A549 (cell line): ENCODE data around the gene GPS2. TPM values are rescaled to one million over a fixed set of nuclear protein-coding genes. Genes with fewer than 3 reads are reported as not detected.

ENCODE experiments used
- ATAC-seq, 2 experiments: fragments of 200-7000 bp in 1 of 2; fragments of >200 bp in 1 of 2; cut with Nextera tagmentation in 1 of 2; cut with Tn5 transposase in 1 of 2; 3 replicates each; pipeline versions ENCODE4 v1.8.0 to v1.9.1; 2018 to 2020; ENCODE audit warnings: mild to moderate bottlenecking in 1 of 2, moderate library complexity in 1 of 2
- CTCF ChIA-PET: fragments of 300-600 bp; sonication (Branson Sonifier 250); formaldehyde crosslinking; extraction: SDS; loops from one replicate; lab custom pipeline; 2021; ENCODE audit warnings: antibody characterized with exemption, inconsistent platforms; lab: Yijun Ruan, JAX
- POLR2A ChIA-PET: fragments of 350-600 bp; formaldehyde crosslinking; extraction: SDS; loops from one replicate; lab custom pipeline; 2021; ENCODE audit warnings: antibody characterized with exemption, inconsistent platforms; lab: Yijun Ruan, JAX
- DNase-seq, 2 experiments: peaks; one replicate each; pipeline versions ENCODE4 v3.0.0 to v3.0.0-alpha.2; 2011 to 2016; ENCODE audit warnings: low read depth in 1 of 2, low spot score in 1 of 2
- FAIRE-seq: peaks from 2 replicates; lab custom pipeline; 2011; peaks lifted over from hg19 to GRCh38; lab: Jason Lieb, UNC
- H3K27ac ChIP-seq, 2 experiments: fragments of >200 bp; sonication (Bioruptor Twin); formaldehyde crosslinking; 3 replicates each; pipeline ENCODE4 v1.5.1; 2016 to 2017
- H3K4me1 ChIP-seq: fragments of >200 bp; sonication (Bioruptor Twin); formaldehyde crosslinking; 3 replicates; pipeline ENCODE4 v1.6.1; 2016
- H3K4me2 ChIP-seq: fragments of >200 bp; sonication (Bioruptor Twin); formaldehyde crosslinking; 3 replicates; pipeline ENCODE4 v1.6.1; 2016
- H3K4me3 ChIP-seq: fragments of >200 bp; sonication (Bioruptor Twin); formaldehyde crosslinking; 3 replicates; pipeline ENCODE4 v1.5.1; 2016
- H3K9me3 ChIP-seq: fragments of >200 bp; sonication (Bioruptor Twin); formaldehyde crosslinking; 3 replicates; pipeline ENCODE4 v1.6.1; 2016
- CHD4 ChIP-seq: fragments of 200-600 bp; sonication (generic); IDR thresholded peaks from 2 replicates; pipeline ENCODE4 v1.6.1; 2016; ENCODE audit warnings: antibody characterized with exemption, mild to moderate bottlenecking, borderline replicate concordance
- EHF ChIP-seq: fragments of 250-450 bp; sonication (Bioruptor Pico); IDR thresholded peaks from 2 replicates; pipeline ENCODE4 v1.5.0; 2020; ENCODE audit warnings: mild to moderate bottlenecking
- ESRRA ChIP-seq: fragments of 150-350 bp; IDR thresholded peaks from 2 replicates; pipeline ENCODE4 v1.6.1; 2014; ENCODE audit warnings: mild to moderate bottlenecking, low read length, borderline replicate concordance
- GATA3 ChIP-seq: IDR thresholded peaks from 2 replicates; pipeline ENCODE4 v1.6.1; 2012; ENCODE audit warnings: borderline replicate concordance
- KDM5A ChIP-seq: fragments of 200-600 bp; sonication (generic); IDR thresholded peaks from 2 replicates; pipeline ENCODE4 v1.6.1; 2016; ENCODE audit warnings: antibody characterized with exemption, mild to moderate bottlenecking
- MYC ChIP-seq: IDR thresholded peaks from 2 replicates; pipeline ENCODE4 v1.6.1; 2012; ENCODE audit warnings: mild to moderate bottlenecking, inconsistent platforms, low read length, improper control_type of control experiment, borderline replicate concordance
- NFE2L2 ChIP-seq: fragments of 150-350 bp; conservative IDR thresholded peaks from 2 replicates; pipeline ENCODE4 v1.6.1; 2014; ENCODE audit warnings: low read length
- NPAS2 ChIP-seq: fragments of 250-450 bp; sonication (Bioruptor Pico); IDR thresholded peaks from 2 replicates; pipeline ENCODE4 v1.8.0; 2022; ENCODE audit warnings: mild to moderate bottlenecking, moderate library complexity, borderline replicate concordance
- POLR2A ChIP-seq: IDR thresholded peaks from 2 replicates; pipeline ENCODE4 v1.6.1; 2012; ENCODE audit warnings: mild to moderate bottlenecking, low read length
- RAD21 ChIP-seq, 2 experiments: fragments of >200 bp in 1 of 2; sonication (Bioruptor Twin) in 1 of 2; formaldehyde crosslinking in 1 of 2; IDR thresholded peaks in 1 of 2; conservative IDR thresholded peaks in 1 of 2; 2 replicates in 1 of 2; 3 replicates in 1 of 2; pipeline ENCODE4 v1.6.1; 2012 to 2018; ENCODE audit warnings: inconsistent platforms in 1 of 2
- RFX5 ChIP-seq: fragments of 450-650 bp; IDR thresholded peaks from 2 replicates; pipeline ENCODE4 v1.7.1; 2014; ENCODE audit warnings: antibody characterized with exemption, mild to moderate bottlenecking, moderate library complexity
- SMC3 ChIP-seq: fragments of >200 bp; sonication (Bioruptor Twin); formaldehyde crosslinking; IDR thresholded peaks from 3 replicates; pipeline ENCODE4 v1.6.1; 2018; ENCODE audit warnings: inconsistent platforms
- ZC3H11A ChIP-seq: fragments of 450-650 bp; IDR thresholded peaks from 2 replicates; pipeline ENCODE4 v1.6.1; 2014; ENCODE audit warnings: antibody characterized with exemption, mild to moderate bottlenecking
- ZNF302 ChIP-seq: fragments of 250-450 bp; sonication (Bioruptor Pico); IDR thresholded peaks from 2 replicates; pipeline ENCODE4 v1.9.0; 2021; ENCODE audit warnings: inconsistent platforms, mild to moderate bottlenecking, moderate library complexity
- ZSCAN20 ChIP-seq: fragments of 250-450 bp; sonication (Bioruptor Pico); IDR thresholded peaks from 2 replicates; pipeline ENCODE4 v1.8.0; 2022; ENCODE audit warnings: mild to moderate bottlenecking, moderate library complexity
- WGBS: methylation state at CpG from one replicate; pipeline ENCODE4 v1.1.6; 2017; ENCODE audit errors: missing lambda C conversion rate; 5-methylcytosine and 5-hydroxymethylcytosine counted together
- polyA plus RNA-seq, 4 experiments: library from polyadenylated mRNA; depleted of rRNA in 3 of 4; stranded (reverse); fragments of >200 nt; fragmentation: RNase III in 1 of 4; extraction: RNeasy Plus Mini Kit Qiagen cat#74134 plus additional on column Dnase treatment in 1 of 4; gene quantifications; 2 replicates in 3 of 4; 3 replicates in 1 of 4; pipeline ENCODE4 v1.2.3, GENCODE V29; 2011 to 2017
- TF ChIP-seq, protein P1 (sequence below): fragments of >200 bp; sonication (Bioruptor Twin); formaldehyde crosslinking; IDR thresholded peaks from 3 replicates; pipeline ENCODE4 v1.5.1; 2016
- TF ChIP-seq, protein P2 (sequence below): IDR thresholded peaks from 2 replicates; pipeline ENCODE4 v1.6.1; 2012; ENCODE audit warnings: low read depth, borderline replicate concordance
- TF ChIP-seq, protein P3 (sequence below): IDR thresholded peaks from 2 replicates; pipeline ENCODE4 v1.6.1; 2012
- TF ChIP-seq, protein P4 (sequence below): IDR thresholded peaks from 2 replicates; pipeline ENCODE4 v1.6.1; 2012
- TF ChIP-seq, protein P5 (sequence below): fragments of 150-350 bp; IDR thresholded peaks from 2 replicates; pipeline ENCODE4 v1.6.1; 2014; ENCODE audit warnings: low read depth, mild to moderate bottlenecking, low read length

GPS2 gene
- polyA plus RNA-seq, 2 of the 4 experiments (the other 2 are of a cell fraction), result 61.7 to 158 TPM

DNA sequence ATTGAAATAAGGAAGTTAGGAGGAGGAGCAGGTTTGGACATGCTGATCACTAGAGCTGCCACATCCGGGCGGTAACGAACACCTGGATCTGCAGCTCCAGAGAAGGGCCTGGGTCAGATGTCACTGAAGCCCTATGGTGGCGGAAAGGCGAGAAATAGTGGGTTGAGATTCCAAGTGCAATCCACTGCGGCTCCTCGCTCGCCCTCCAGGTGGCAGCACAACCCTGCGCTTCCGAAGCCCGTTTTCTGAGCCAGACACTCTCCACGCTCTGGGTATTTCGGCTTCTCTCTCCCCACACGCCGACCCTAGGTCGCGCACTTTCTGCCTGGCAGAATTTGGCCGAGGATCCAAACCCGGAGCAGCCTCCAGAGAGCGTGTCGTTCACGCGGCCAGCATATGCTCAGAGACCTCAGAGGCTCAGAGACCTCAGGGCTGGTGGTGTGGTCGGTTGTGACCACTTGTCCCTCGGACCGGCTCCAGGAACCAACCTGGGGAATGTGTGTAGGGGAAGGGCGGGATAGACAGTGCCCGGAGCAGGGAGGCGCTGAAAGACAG lies 34.6 kb downstream of the GPS2 start:
- WGBS, result 2% methylated on average over 29 of the region's 29 CpGs
- H3K9me3 ChIP-seq, result no peaks in the 10 kb centered on the region
- H3K4me3 ChIP-seq, result peak overlapping the region; percentile 46
- peak; percentile 95 for FAIRE-seq
- ATAC-seq, result peak; percentile 80 to 88
- peaks cover 11% of the 10 kb centered on the region for H3K4me1 ChIP-seq
- H3K27ac ChIP-seq, result peak overlapping the region; percentile 47 to 74
- no peak for TF ChIP-seq RFX5
- no peak for TF ChIP-seq EHF
- TF ChIP-seq RAD21 (conservative IDR thresholded peaks at IDR 0.05 in 1 of 2, IDR thresholded peaks at IDR 0.05 in 1 of 2), result peak; percentile 99 to 100
- TF ChIP-seq, protein P1, sequence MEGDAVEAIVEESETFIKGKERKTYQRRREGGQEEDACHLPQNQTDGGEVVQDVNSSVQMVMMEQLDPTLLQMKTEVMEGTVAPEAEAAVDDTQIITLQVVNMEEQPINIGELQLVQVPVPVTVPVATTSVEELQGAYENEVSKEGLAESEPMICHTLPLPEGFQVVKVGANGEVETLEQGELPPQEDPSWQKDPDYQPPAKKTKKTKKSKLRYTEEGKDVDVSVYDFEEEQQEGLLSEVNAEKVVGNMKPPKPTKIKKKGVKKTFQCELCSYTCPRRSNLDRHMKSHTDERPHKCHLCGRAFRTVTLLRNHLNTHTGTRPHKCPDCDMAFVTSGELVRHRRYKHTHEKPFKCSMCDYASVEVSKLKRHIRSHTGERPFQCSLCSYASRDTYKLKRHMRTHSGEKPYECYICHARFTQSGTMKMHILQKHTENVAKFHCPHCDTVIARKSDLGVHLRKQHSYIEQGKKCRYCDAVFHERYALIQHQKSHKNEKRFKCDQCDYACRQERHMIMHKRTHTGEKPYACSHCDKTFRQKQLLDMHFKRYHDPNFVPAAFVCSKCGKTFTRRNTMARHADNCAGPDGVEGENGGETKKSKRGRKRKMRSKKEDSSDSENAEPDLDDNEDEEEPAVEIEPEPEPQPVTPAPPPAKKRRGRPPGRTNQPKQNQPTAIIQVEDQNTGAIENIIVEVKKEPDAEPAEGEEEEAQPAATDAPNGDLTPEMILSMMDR, result peak; percentile 97
- TF ChIP-seq, protein P2, sequence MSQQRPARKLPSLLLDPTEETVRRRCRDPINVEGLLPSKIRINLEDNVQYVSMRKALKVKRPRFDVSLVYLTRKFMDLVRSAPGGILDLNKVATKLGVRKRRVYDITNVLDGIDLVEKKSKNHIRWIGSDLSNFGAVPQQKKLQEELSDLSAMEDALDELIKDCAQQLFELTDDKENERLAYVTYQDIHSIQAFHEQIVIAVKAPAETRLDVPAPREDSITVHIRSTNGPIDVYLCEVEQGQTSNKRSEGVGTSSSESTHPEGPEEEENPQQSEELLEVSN, result peak; percentile 59
- TF ChIP-seq KDM5A, result no peak
- TF ChIP-seq, protein P3, sequence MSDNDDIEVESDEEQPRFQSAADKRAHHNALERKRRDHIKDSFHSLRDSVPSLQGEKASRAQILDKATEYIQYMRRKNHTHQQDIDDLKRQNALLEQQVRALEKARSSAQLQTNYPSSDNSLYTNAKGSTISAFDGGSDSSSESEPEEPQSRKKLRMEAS, result peak; percentile 84; the same call in 1 of the 2 replicates
- peak; percentile 37; the same call in 1 of the 2 replicates for TF ChIP-seq GATA3
- no peak for TF ChIP-seq NFE2L2
- TF ChIP-seq, protein P4, sequence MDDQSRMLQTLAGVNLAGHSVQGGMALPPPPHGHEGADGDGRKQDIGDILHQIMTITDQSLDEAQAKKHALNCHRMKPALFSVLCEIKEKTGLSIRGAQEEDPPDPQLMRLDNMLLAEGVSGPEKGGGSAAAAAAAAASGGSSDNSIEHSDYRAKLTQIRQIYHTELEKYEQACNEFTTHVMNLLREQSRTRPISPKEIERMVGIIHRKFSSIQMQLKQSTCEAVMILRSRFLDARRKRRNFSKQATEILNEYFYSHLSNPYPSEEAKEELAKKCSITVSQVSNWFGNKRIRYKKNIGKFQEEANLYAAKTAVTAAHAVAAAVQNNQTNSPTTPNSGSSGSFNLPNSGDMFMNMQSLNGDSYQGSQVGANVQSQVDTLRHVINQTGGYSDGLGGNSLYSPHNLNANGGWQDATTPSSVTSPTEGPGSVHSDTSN, result no peak
- TF ChIP-seq POLR2A, result no peak
- no peak for TF ChIP-seq NPAS2 (CRISPR knock-in tag)
- TF ChIP-seq ESRRA, result no peak
- 0 out of 2 replicates have a peak, but pooled peaks have one; percentile 56 for TF ChIP-seq MYC
- no peak for TF ChIP-seq CHD4
- no peak for TF ChIP-seq ZC3H11A
- peak; percentile 98 for TF ChIP-seq SMC3
- no peak for TF ChIP-seq ZNF302 (CRISPR knock-in tag)
- ChIA-PET POLR2A (interaction anchor here (1.0 to 1.2 kb wide), 6 partner anchors 12 to 60 kb away, joined by 3 to 5 read pairs (median 3); partner anchors contain the start of gene CTDNEP1), CTCF (interaction anchor here (0.5 to 13.5 kb wide), 46 partner anchors 10 to 930 kb away, joined by 3 to 446 read pairs (median 4); partner anchors contain the start of genes ACADVL, AURKB, CTDNEP1 and DLG4)
- DNase-seq, result peak; percentile 90 to 96
- H3K4me2 ChIP-seq, result peak overlapping the region; percentile 95

DNA sequence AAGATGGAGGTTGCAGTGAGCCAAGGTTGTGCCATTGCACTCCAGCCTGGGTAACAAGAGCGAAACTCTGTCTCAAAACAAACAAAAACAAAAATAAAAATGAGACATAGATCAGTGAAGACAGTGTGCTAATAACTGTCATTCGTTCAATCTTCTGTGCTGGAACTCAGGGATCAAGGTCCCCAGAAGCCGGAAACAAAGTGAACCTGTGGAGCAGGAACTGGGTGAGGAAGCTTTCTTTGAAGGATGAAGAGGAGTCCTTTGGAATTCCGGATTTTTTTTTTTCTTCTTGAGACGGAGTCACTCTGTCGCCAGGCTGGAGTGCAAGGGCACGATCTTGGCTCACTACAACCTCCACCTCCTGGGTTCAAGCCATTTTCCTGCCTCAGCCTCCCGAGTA lies 35.7 kb downstream of the GPS2 start:
- TF ChIP-seq SMC3, result no peak
- TF ChIP-seq ZSCAN20, result no peak
- TF ChIP-seq, protein P5, sequence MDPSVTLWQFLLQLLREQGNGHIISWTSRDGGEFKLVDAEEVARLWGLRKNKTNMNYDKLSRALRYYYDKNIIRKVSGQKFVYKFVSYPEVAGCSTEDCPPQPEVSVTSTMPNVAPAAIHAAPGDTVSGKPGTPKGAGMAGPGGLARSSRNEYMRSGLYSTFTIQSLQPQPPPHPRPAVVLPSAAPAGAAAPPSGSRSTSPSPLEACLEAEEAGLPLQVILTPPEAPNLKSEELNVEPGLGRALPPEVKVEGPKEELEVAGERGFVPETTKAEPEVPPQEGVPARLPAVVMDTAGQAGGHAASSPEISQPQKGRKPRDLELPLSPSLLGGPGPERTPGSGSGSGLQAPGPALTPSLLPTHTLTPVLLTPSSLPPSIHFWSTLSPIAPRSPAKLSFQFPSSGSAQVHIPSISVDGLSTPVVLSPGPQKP, result no peak
- TF ChIP-seq, all 56 proteins: peak for 0
- no peak overlapping the region for H3K4me2 ChIP-seq
- no peak for FAIRE-seq
- ChIA-PET CTCF (interaction anchor here (0.7 to 13.5 kb wide), 15 partner anchors 12 to 281 kb away, joined by 3 to 446 read pairs (median 10); partner anchors contain the start of genes GABARAP, NEURL4 and TMEM256), POLR2A (interaction anchor here (1.0 kb wide), 1 partner anchor 17 kb away, joined by 3 read pairs; no protein-coding TSS in a partner anchor)
- no peaks in the 10 kb centered on the region for H3K9me3 ChIP-seq
- ATAC-seq, result no peak
- peaks cover 11% of the 10 kb centered on the region for H3K4me1 ChIP-seq
- H3K27ac ChIP-seq, result no peak overlapping the region
- H3K4me3 ChIP-seq, result no peak overlapping the region
- WGBS, result 62% methylated on average over 8 of the region's 8 CpGs
- DNase-seq, result no peak
